ENCODE measurements around the gene PSMG4. TPM values are rescaled to one million over a fixed set of nuclear protein-coding genes. Genes with fewer than 3 reads are reported as not detected.

The PSMG4 gene
- total and polyA plus RNA-seq, 8 donors: 16.9 to 27.5 (median 22.2) TPM

- intact Hi-C loops (cut with DNase I): no loop called here
- ATAC-seq: no peak
- H3K36me3 ChIP-seq: peaks cover 0 to 24% of the 10 kb centered on the region in 2 donors
- no peak for DNase-seq
- no peak overlapping the region for H3K27ac ChIP-seq
- no peaks in the 10 kb centered on the region for H3K9me3 ChIP-seq
- TF ChIP-seq CTCF (IDR thresholded peaks at IDR 0.05): no peak
- peaks cover 5 to 37% of the 10 kb centered on the region in 2 donors for H3K4me1 ChIP-seq
- peaks cover 0 to 3% of the 10 kb centered on the region in 2 donors for H3K27me3 ChIP-seq
- H3K4me3 ChIP-seq: no peak overlapping the region
These were observed 2.7 kb downstream of the PSMG4 start for GRCh38 chr6:3261518-3261820.

- H3K4me1 ChIP-seq: peaks cover 5 to 37% of the 10 kb centered on the region in 2 donors
- intact Hi-C loops (cut with DNase I): no loop called here
- H3K4me3 ChIP-seq: no peak overlapping the region
- DNase-seq (no peak), ATAC-seq (no peak)
- no peaks in the 10 kb centered on the region for H3K9me3 ChIP-seq
- H3K27ac ChIP-seq: no peak overlapping the region
- H3K27me3 ChIP-seq: peaks cover 0 to 3% of the 10 kb centered on the region in 2 donors
- TF ChIP-seq CTCF (IDR thresholded peaks at IDR 0.05): no peak
- H3K36me3 ChIP-seq: peaks cover 0 to 24% of the 10 kb centered on the region in 2 donors
These were observed 3.2 kb downstream of the PSMG4 start for GRCh38 chr6:3261921-3262320.

- intact Hi-C loops (cut with DNase I): no loop called here
- no peak for TF ChIP-seq CTCF (IDR thresholded peaks at IDR 0.05)
- no peaks in the 10 kb centered on the region for H3K27me3 ChIP-seq
- peaks cover 0 to 26% of the 10 kb centered on the region in 2 donors for H3K36me3 ChIP-seq
- no peaks in the 10 kb centered on the region for H3K9me3 ChIP-seq
- H3K27ac ChIP-seq: no peak overlapping the region
- ATAC-seq: no peak
- no peak for DNase-seq
- peaks cover 5 to 37% of the 10 kb centered on the region in 2 donors for H3K4me1 ChIP-seq
- H3K4me3 ChIP-seq: no peak overlapping the region
These were observed 4.3 kb downstream of the PSMG4 start for GRCh38 chr6:3263096-3263495.

- H3K27ac ChIP-seq: no peak overlapping the region
- intact Hi-C loops (cut with DNase I): no loop called here
- H3K4me1 ChIP-seq: peaks cover 5 to 33% of the 10 kb centered on the region in 2 donors
- peaks cover 0 to 37% of the 10 kb centered on the region in 2 donors for H3K36me3 ChIP-seq
- H3K4me3 ChIP-seq: no peak overlapping the region
- H3K27me3 ChIP-seq: no peaks in the 10 kb centered on the region
- ATAC-seq (no peak), DNase-seq (no peak)
- no peak for TF ChIP-seq CTCF (IDR thresholded peaks at IDR 0.05)
- no peaks in the 10 kb centered on the region for H3K9me3 ChIP-seq
These were observed 5.6 kb downstream of the PSMG4 start for GRCh38 chr6:3264356-3264755.

GRCh38 chr6:3265671-3266070 is 6.9 kb downstream of the PSMG4 start:
- no peak for DNase-seq
- no peak overlapping the region for H3K27ac ChIP-seq
- H3K36me3 ChIP-seq: peaks cover 0 to 48% of the 10 kb centered on the region in 2 donors
- no peak overlapping the region for H3K4me3 ChIP-seq
- TF ChIP-seq CTCF (IDR thresholded peaks at IDR 0.05): no peak
- H3K9me3 ChIP-seq: no peaks in the 10 kb centered on the region
- no peak for ATAC-seq
- H3K4me1 ChIP-seq: peaks cover under 1 to 20% of the 10 kb centered on the region in 2 donors
- intact Hi-C loops (cut with DNase I): no loop called here
- no peaks in the 10 kb centered on the region for H3K27me3 ChIP-seq

Measured in left lung (tissue), 10 donors.